K562 (cell line): Measurements from ENCODE around the gene ERAL1. TPM values are rescaled to one million over a fixed set of nuclear protein-coding genes. Genes with fewer than 3 reads are reported as not detected.
A peak's percentile ranks its signal among the peaks of the same experiment; 100 is the strongest.

Experiments used
- ELF1 ChIP-seq: fragments of 200-800 bp; sonication (Bioruptor generic); IDR thresholded peaks from 2 replicates; pipeline ENCODE4 v1.6.1; 2016; ENCODE audit warnings: missing genetic modification characterization, missing compliant biosample characterization
- ETV6 ChIP-seq, 3 experiments: fragments of 150-350 bp in 1 of 3; sonication (generic) in 1 of 3; formaldehyde crosslinking in 1 of 3; IDR thresholded peaks; 2 replicates each; pipeline versions ENCODE4 v1.6.1 to v1.8.0; 2014 to 2022; ENCODE audit warnings: borderline replicate concordance in 2 of 3, low read depth in 2 of 3, antibody characterized with exemption in 1 of 3, low read length in 1 of 3, mild to moderate bottlenecking in 1 of 3, missing genetic modification reagents in 1 of 3
- GTF3C2 ChIP-seq: IDR thresholded peaks from 3 replicates; pipeline ENCODE4 v1.6.1; 2011; ENCODE audit warnings: borderline replicate concordance, mild to moderate bottlenecking, moderate library complexity; ENCODE audit not compliant: insufficient read length; ENCODE audit errors: extremely low read depth
- TCFL5 ChIP-seq: fragments of 250-450 bp; sonication (Bioruptor Pico); conservative IDR thresholded peaks from 2 replicates; pipeline ENCODE4 v1.6.1; 2021; ENCODE audit warnings: mild to moderate bottlenecking, moderate library complexity, matching md5 sums
- VEZF1 ChIP-seq: fragments of 200-800 bp; sonication (Bioruptor generic); IDR thresholded peaks from 2 replicates; pipeline ENCODE4 v1.6.1; 2017; ENCODE audit warnings: missing genetic modification characterization, missing compliant biosample characterization
- YBX1 ChIP-seq: fragments of 450-650 bp; IDR thresholded peaks from 2 replicates; pipeline ENCODE4 v1.7.1; 2016; ENCODE audit warnings: mild to moderate bottlenecking
- ZNF277 ChIP-seq: fragments of 250-450 bp; sonication (Bioruptor Pico); IDR thresholded peaks from 2 replicates; pipeline ENCODE4 v1.8.0; 2022; ENCODE audit warnings: inconsistent platforms, mild to moderate bottlenecking, moderate library complexity, borderline replicate concordance
- polyA plus RNA-seq, 8 experiments: library from polyadenylated mRNA; depleted of rRNA in 4 of 8; stranded (reverse) in 5 of 8; unstranded in 3 of 8; fragments of >200 nt; fragmentation: Nextera tagmentation in 2 of 8; fragmentation: Illumina TruSeq in 1 of 8; extraction: Ambion mirVana in 2 of 8; extraction: Trizol in 1 of 8; gene quantifications; 2 replicates each; pipeline versions ENCODE4 v1.2.1 to v1.2.3, GENCODE V29; 2011 to 2014; ENCODE audit warnings: inconsistent platforms in 1 of 8, missing spikeins in 1 of 8
- total RNA-seq, 7 experiments: library from RNA; depleted of rRNA in 6 of 7; stranded (reverse); fragments of >200 nt in 6 of 7; fragmentation: Illumina TruSeq in 2 of 7; extraction: Trizol in 2 of 7; gene quantifications; 2 replicates each; pipeline versions ENCODE4 v1.2.1 to v1.2.3, GENCODE V29; 2011 to 2021; ENCODE audit warnings: low replicate concordance in 1 of 7
- TF ChIP-seq, protein P1 (sequence below): fragments of 200-600 bp; sonication (generic); IDR thresholded peaks from one replicate; pipeline ENCODE4 v1.6.1; 2012; ENCODE audit warnings: mild to moderate bottlenecking, low read depth, low read length, inconsistent platforms

Gene ERAL1
- total and polyA plus RNA-seq, 9 of the 15 experiments (the other 6 are each of a cell fraction or from before 2014, with no cell fraction given), result 37.5 to 351 (median 106) TPM

GRCh38 chr17:28902819-28903545, 48.2 kb downstream of the ERAL1 start, which contains the start of gene DHRS13 (continued):
- TF ChIP-seq YBX1, result no peak
- no peak for TF ChIP-seq GTF3C2
- no peak for TF ChIP-seq ZNF277 (CRISPR knock-in tag)
- TF ChIP-seq, protein P1, sequence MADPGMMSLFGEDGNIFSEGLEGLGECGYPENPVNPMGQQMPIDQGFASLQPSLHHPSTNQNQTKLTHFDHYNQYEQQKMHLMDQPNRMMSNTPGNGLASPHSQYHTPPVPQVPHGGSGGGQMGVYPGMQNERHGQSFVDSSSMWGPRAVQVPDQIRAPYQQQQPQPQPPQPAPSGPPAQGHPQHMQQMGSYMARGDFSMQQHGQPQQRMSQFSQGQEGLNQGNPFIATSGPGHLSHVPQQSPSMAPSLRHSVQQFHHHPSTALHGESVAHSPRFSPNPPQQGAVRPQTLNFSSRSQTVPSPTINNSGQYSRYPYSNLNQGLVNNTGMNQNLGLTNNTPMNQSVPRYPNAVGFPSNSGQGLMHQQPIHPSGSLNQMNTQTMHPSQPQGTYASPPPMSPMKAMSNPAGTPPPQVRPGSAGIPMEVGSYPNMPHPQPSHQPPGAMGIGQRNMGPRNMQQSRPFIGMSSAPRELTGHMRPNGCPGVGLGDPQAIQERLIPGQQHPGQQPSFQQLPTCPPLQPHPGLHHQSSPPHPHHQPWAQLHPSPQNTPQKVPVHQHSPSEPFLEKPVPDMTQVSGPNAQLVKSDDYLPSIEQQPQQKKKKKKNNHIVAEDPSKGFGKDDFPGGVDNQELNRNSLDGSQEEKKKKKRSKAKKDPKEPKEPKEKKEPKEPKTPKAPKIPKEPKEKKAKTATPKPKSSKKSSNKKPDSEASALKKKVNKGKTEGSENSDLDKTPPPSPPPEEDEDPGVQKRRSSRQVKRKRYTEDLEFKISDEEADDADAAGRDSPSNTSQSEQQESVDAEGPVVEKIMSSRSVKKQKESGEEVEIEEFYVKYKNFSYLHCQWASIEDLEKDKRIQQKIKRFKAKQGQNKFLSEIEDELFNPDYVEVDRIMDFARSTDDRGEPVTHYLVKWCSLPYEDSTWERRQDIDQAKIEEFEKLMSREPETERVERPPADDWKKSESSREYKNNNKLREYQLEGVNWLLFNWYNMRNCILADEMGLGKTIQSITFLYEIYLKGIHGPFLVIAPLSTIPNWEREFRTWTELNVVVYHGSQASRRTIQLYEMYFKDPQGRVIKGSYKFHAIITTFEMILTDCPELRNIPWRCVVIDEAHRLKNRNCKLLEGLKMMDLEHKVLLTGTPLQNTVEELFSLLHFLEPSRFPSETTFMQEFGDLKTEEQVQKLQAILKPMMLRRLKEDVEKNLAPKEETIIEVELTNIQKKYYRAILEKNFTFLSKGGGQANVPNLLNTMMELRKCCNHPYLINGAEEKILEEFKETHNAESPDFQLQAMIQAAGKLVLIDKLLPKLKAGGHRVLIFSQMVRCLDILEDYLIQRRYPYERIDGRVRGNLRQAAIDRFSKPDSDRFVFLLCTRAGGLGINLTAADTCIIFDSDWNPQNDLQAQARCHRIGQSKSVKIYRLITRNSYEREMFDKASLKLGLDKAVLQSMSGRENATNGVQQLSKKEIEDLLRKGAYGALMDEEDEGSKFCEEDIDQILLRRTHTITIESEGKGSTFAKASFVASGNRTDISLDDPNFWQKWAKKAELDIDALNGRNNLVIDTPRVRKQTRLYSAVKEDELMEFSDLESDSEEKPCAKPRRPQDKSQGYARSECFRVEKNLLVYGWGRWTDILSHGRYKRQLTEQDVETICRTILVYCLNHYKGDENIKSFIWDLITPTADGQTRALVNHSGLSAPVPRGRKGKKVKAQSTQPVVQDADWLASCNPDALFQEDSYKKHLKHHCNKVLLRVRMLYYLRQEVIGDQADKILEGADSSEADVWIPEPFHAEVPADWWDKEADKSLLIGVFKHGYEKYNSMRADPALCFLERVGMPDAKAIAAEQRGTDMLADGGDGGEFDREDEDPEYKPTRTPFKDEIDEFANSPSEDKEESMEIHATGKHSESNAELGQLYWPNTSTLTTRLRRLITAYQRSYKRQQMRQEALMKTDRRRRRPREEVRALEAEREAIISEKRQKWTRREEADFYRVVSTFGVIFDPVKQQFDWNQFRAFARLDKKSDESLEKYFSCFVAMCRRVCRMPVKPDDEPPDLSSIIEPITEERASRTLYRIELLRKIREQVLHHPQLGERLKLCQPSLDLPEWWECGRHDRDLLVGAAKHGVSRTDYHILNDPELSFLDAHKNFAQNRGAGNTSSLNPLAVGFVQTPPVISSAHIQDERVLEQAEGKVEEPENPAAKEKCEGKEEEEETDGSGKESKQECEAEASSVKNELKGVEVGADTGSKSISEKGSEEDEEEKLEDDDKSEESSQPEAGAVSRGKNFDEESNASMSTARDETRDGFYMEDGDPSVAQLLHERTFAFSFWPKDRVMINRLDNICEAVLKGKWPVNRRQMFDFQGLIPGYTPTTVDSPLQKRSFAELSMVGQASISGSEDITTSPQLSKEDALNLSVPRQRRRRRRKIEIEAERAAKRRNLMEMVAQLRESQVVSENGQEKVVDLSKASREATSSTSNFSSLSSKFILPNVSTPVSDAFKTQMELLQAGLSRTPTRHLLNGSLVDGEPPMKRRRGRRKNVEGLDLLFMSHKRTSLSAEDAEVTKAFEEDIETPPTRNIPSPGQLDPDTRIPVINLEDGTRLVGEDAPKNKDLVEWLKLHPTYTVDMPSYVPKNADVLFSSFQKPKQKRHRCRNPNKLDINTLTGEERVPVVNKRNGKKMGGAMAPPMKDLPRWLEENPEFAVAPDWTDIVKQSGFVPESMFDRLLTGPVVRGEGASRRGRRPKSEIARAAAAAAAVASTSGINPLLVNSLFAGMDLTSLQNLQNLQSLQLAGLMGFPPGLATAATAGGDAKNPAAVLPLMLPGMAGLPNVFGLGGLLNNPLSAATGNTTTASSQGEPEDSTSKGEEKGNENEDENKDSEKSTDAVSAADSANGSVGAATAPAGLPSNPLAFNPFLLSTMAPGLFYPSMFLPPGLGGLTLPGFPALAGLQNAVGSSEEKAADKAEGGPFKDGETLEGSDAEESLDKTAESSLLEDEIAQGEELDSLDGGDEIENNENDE, result no peak
- TF ChIP-seq ELF1 (tag), result no peak
- no peak for TF ChIP-seq TCFL5 (CRISPR knock-in tag)
- no peak for TF ChIP-seq ETV6 (IDR thresholded peaks at IDR 0.05; ENCODE audit: borderline replicate concordance in 1 of 2, low read depth in 2 of 2, low read length in 1 of 2)
- no peak for TF ChIP-seq ETV6 (CRISPR knock-in tag; IDR thresholded peaks at IDR 0.05; ENCODE audit: borderline replicate concordance)
- peak; percentile 85 for TF ChIP-seq VEZF1 (CRISPR knock-in tag)
